ENCODE results near the gene GET3. TPM values are rescaled to one million over a fixed set of nuclear protein-coding genes. Genes with fewer than 3 reads are reported as not detected.

Gene GET3
- total and polyA plus RNA-seq, 2 of the 13 experiments (the other 11 are each of a cell fraction or from before 2014, with no cell fraction given): 57.7 to 59.4 TPM

DNA sequence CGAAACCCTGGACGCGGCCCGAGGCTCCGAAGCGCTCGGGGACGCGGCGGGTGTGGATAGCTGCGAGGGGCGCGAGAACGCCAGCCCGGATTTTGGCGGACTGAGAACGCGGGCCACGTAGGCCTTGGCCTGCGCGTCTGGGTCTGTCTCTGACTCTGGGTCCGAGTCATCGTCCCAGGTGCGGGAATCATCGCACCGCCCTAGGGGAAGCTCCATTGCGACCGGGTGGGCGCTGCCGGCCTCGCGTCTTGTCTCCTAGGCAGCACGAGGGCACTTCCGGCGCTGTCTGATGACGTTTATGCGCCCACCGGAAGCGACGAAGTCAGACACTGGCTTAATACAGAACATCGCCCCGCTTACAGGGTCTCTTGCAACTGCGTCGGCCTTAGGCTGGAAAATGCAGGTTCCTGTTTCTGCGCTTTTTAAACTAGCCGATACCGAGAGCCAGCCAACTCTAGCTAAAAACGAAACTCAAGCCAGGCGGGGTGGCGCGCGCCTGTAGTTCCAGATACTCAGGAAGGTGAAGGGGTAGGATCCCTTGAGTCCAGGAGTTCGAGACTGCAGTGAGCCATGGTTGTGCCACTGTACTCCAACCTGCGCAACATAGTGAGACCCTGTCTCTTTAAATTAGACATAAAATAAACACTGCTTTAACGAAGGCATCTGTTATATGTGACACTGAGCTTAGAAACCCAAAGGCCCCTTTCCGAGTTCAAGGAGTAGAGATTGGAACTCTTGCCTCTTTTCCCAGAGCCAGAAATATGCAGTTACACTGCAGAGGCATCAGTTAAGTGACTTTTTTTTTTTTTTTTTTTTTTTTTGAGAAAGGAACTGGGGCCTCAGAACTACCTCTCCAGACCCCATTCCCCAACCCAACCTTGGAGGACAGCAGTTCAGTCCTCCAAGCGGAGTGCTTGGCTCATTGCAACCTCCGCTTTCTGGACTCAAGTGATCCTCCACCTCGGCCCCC lies 40.6 kb upstream of the GET3 start, which contains the start of gene FBXW9 (continued):
- peak; percentile 38 for TF ChIP-seq U2AF1 (optimal IDR thresholded peaks at IDR 0.05; ENCODE audit: low read depth, low read length)
- TF ChIP-seq KMT2B (CRISPR knock-in tag; IDR thresholded peaks at IDR 0.05): peak; percentile 94
- TF ChIP-seq ZNF549 (CRISPR knock-in tag; IDR thresholded peaks at IDR 0.05): no peak
- TF ChIP-seq ZNF451 (CRISPR knock-in tag; IDR thresholded peaks at IDR 0.05): no peak
- no peak for TF ChIP-seq ZNF562 (CRISPR knock-in tag; IDR thresholded peaks at IDR 0.05; ENCODE audit: borderline replicate concordance)
- TF ChIP-seq HOMEZ (CRISPR knock-in tag; IDR thresholded peaks at IDR 0.05; ENCODE audit: low read depth): no peak
- TF ChIP-seq SUZ12 (IDR thresholded peaks at IDR 0.05; ENCODE audit: low read depth, low read length): no peak
- no peak for TF ChIP-seq ZNF12 (CRISPR knock-in tag; IDR thresholded peaks at IDR 0.05)
- TF ChIP-seq ZNF567 (CRISPR knock-in tag; IDR thresholded peaks at IDR 0.05; ENCODE audit: borderline replicate concordance): no peak
- TF ChIP-seq YY1 (IDR thresholded peaks at IDR 0.05; ENCODE audit: insufficient read depth, insufficient replicate concordance, low read depth, low read length): peak; percentile 63
- TF ChIP-seq KDM1A (CRISPR knock-in tag; IDR thresholded peaks at IDR 0.05): no peak
- no peak for TF ChIP-seq TP53 (CRISPR knock-in tag; conservative IDR thresholded peaks at IDR 0.05)
- no peak for TF ChIP-seq SETDB1 (CRISPR knock-in tag; IDR thresholded peaks at IDR 0.05; ENCODE audit: borderline replicate concordance)
- no peak for TF ChIP-seq ZNF460 (CRISPR knock-in tag; IDR thresholded peaks at IDR 0.05; ENCODE audit: borderline replicate concordance)
- no peak for TF ChIP-seq TBX3 (IDR thresholded peaks at IDR 0.05; ENCODE audit: borderline replicate concordance)
- no peak for TF ChIP-seq MLLT10 (CRISPR knock-in tag; IDR thresholded peaks at IDR 0.05)
- TF ChIP-seq NR3C1 (CRISPR knock-in tag; IDR thresholded peaks at IDR 0.05): no peak
- TF ChIP-seq TAF1 (CRISPR knock-in tag; IDR thresholded peaks at IDR 0.05): peak; percentile 70
- no peak for TF ChIP-seq GPBP1L1 (CRISPR knock-in tag; IDR thresholded peaks at IDR 0.05)
- peak; percentile 93 for TF ChIP-seq MAX (IDR thresholded peaks at IDR 0.05)
- 0 out of 2 replicates have a peak, but pooled peaks have one; percentile 48 for TF ChIP-seq ZNF572 (CRISPR knock-in tag; IDR thresholded peaks at IDR 0.05)
- no peak for TF ChIP-seq ZNF10 (CRISPR knock-in tag; IDR thresholded peaks at IDR 0.05; ENCODE audit: borderline replicate concordance, low read depth)
- TF ChIP-seq JARID2 (CRISPR knock-in tag; IDR thresholded peaks at IDR 0.05; ENCODE audit: insufficient replicate concordance): no peak
- no peak for TF ChIP-seq ZNF484 (CRISPR knock-in tag; IDR thresholded peaks at IDR 0.05; ENCODE audit: borderline replicate concordance, low read depth)
- TF ChIP-seq ZNF577 (CRISPR knock-in tag; IDR thresholded peaks at IDR 0.05; ENCODE audit: borderline replicate concordance, low read depth): no peak
- TF ChIP-seq ZNF766 (CRISPR knock-in tag; IDR thresholded peaks at IDR 0.05; ENCODE audit: borderline replicate concordance): 0 out of 2 replicates have a peak, but pooled peaks have one; percentile 38

All from HepG2 (cell line).